DMS114 treated with DMSO at 0.1 percent for 48 hours (cell line): Measurements from ENCODE around the gene AVP.
"Not testable (repeated sequence)": the region's sequence is repeated elsewhere in the genome, so short reads cannot be mapped to it uniquely, and the experiment has no call there.

Source experiments
- DNase-seq: peaks from one replicate; lab custom pipeline; 2025; ENCODE audit not compliant: unreplicated experiment; lab: John Stamatoyannopoulos, UW

AVP gene

GRCh38 chr20:3082955-3083952 lies 1.3 kb downstream of the AVP start:
- DNase-seq = no peak

GRCh38 chr20:3082306-3082951 lies 2.1 kb downstream of the AVP start:
- no peak for DNase-seq

GRCh38 chr20:3081641-3082040 lies 2.9 kb downstream of the AVP start:
- no peak for DNase-seq

- DNase-seq = no peak
These were observed 3.6 kb downstream of the AVP start for GRCh38 chr20:3080939-3081388.

- DNase-seq = no peak
These were observed 6.8 kb downstream of the AVP start for GRCh38 chr20:3077618-3078134.

GRCh38 chr20:3075315-3075714 lies 9.2 kb downstream of the AVP start:
- DNase-seq = not testable (repeated sequence)

GRCh38 chr20:3074812-3075211 lies 9.7 kb downstream of the AVP start:
- no peak for DNase-seq

GRCh38 chr20:3073251-3073643 lies 11.3 kb downstream of the AVP start:
- not testable (repeated sequence) for DNase-seq

GRCh38 chr20:3072530-3073250 lies 11.8 kb downstream of the AVP start:
- no peak for DNase-seq

- no peak for DNase-seq
These were observed 12.7 kb downstream of the AVP start, which contains the start of gene OXT for GRCh38 chr20:3071610-3072529. OXT (plus strand) TSS chr20:3071620; CDS start chr20:3071656, 36 bp downstream.

- DNase-seq = no peak
These were observed 13.3 kb downstream of the AVP start for GRCh38 chr20:3071266-3071609.

GRCh38 chr20:3070725-3071124 lies 13.8 kb downstream of the AVP start:
- DNase-seq = no peak

GRCh38 chr20:3068986-3069900 lies 15.3 kb downstream of the AVP start:
- no peak for DNase-seq

- DNase-seq = no peak
These were observed 16.4 kb downstream of the AVP start for GRCh38 chr20:3068075-3068474.

- no peak for DNase-seq
These were observed 17.1 kb downstream of the AVP start for GRCh38 chr20:3067139-3068014.

- not testable (repeated sequence) for DNase-seq
These were observed 20.4 kb downstream of the AVP start for GRCh38 chr20:3064119-3064518.

GRCh38 chr20:3059489-3059888 lies 25.0 kb downstream of the AVP start:
- no peak for DNase-seq

- no peak for DNase-seq
These were observed 33.0 kb downstream of the AVP start for GRCh38 chr20:3051385-3052019.
